ENCODE results near the gene C10orf90.
"Not testable (repeated sequence)": the region's sequence is repeated elsewhere in the genome, so short reads cannot be mapped to it uniquely, and the experiment has no call there.

Gene C10orf90

GRCh38 chr10:126387931-126388911 is 282.3 kb downstream of the C10orf90 start, which contains the start of gene ADAM12:
TSS of gene ADAM12 (minus strand) at chr10:126388477. CDS start at chr10:126388145, 332 bp downstream.
- Mint-ChIP-seq H3K4me1 (ENCODE audit: low read depth) (peaks cover 4% of the 10 kb centered on the region), H3K9me3 (no peaks in the 10 kb centered on the region), H3K36me3 (ENCODE audit: low read depth) (peaks cover 4% of the 10 kb centered on the region), H3K27me3 (ENCODE audit: low read depth) (peaks cover 40% of the 10 kb centered on the region), H3K4me3 (peak within 1 kb of the TSS; percentile 59), H3K27ac (no peak within 1 kb of the TSS)

DNA sequence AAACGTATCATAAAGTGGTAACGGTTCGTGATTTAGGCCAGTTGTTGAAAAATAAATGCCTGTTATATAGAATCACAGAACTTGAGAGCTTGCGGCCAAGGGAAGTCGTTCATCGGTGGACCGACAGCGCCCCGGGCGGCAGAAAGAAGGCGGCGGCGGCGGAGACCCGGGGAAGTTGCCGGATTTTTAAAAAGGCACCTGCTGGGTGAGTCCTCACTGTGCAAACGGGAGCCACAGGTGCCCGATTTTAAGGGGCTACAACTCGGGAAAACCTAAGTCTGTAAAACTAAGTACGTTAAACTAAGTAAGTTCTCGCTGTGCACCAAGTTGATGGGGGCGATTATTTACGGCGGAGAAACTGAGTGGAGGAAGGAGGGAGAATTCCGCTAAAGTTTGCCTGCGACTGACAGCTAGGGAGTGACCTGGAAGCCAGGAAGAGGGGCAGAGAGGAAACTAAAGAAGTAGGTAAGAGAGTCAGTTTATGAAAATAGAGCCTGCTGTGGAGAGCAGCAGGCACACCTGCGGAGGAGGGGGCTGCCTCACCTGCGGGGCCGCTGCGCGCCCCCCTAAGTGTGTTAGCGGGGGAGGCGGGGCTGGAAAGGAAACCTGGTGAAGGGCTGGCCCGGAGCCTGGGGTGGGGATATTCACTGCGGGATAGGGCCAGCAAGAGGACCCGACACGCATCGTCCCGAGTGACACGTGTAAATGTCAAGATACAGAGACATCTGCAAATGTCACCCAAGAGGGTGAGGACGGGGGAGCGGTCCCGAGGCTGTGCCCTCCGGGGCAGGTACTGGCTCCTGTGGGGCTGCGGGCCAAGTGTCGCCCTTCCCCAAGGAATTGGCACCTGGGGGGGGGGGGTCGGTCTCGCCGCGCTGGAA is 283.2 kb downstream of the C10orf90 start:
- Mint-ChIP-seq H3K27ac (peak overlapping the region; percentile 52), H3K9me3 (no peaks in the 10 kb centered on the region), H3K4me3 (peak overlapping the region; percentile 59), H3K27me3 (ENCODE audit: low read depth) (peaks cover 40% of the 10 kb centered on the region), H3K36me3 (ENCODE audit: low read depth) (peaks cover 4% of the 10 kb centered on the region), H3K4me1 (ENCODE audit: low read depth) (peaks cover 4% of the 10 kb centered on the region)

- no peak overlapping the region for H3K27ac Mint-ChIP-seq
- peaks cover 4% of the 10 kb centered on the region for H3K36me3 Mint-ChIP-seq (ENCODE audit: low read depth)
- peaks cover 4% of the 10 kb centered on the region for H3K4me1 Mint-ChIP-seq (ENCODE audit: low read depth)
- no peak overlapping the region for H3K4me3 Mint-ChIP-seq
- no peaks in the 10 kb centered on the region for H3K9me3 Mint-ChIP-seq
- H3K27me3 Mint-ChIP-seq (ENCODE audit: low read depth), result peaks cover 30% of the 10 kb centered on the region
Observed at GRCh38 chr10:126384269-126384873, 286.1 kb downstream of the C10orf90 start.

- Mint-ChIP-seq H3K27ac (no peak overlapping the region), H3K36me3 (ENCODE audit: low read depth) (no peaks in the 10 kb centered on the region), H3K9me3 (peaks cover 6% of the 10 kb centered on the region), H3K4me3 (no peak overlapping the region), H3K4me1 (ENCODE audit: low read depth) (no peaks in the 10 kb centered on the region), H3K27me3 (ENCODE audit: low read depth) (peaks cover 2% of the 10 kb centered on the region)
Observed at GRCh38 chr10:126380352-126381076, 290.0 kb downstream of the C10orf90 start.

GRCh38 chr10:126379166-126379565 is 291.3 kb downstream of the C10orf90 start:
- not testable (repeated sequence) for H3K4me3 Mint-ChIP-seq; H3K36me3 Mint-ChIP-seq (ENCODE audit: low read depth); H3K9me3 Mint-ChIP-seq; H3K27me3 Mint-ChIP-seq (ENCODE audit: low read depth); H3K4me1 Mint-ChIP-seq (ENCODE audit: low read depth); H3K27ac Mint-ChIP-seq

GRCh38 chr10:126376956-126377355 is 293.5 kb downstream of the C10orf90 start:
- Mint-ChIP-seq H3K4me1 (ENCODE audit: low read depth) (no peaks in the 10 kb centered on the region), H3K9me3 (peaks cover 10% of the 10 kb centered on the region), H3K36me3 (ENCODE audit: low read depth) (no peaks in the 10 kb centered on the region), H3K27ac (no peak overlapping the region), H3K4me3 (no peak overlapping the region), H3K27me3 (ENCODE audit: low read depth) (no peaks in the 10 kb centered on the region)

GRCh38 chr10:126375926-126376554 is 294.5 kb downstream of the C10orf90 start:
- Mint-ChIP-seq H3K9me3 (peaks cover 10% of the 10 kb centered on the region), H3K4me1 (ENCODE audit: low read depth) (no peaks in the 10 kb centered on the region), H3K27ac (no peak overlapping the region), H3K36me3 (ENCODE audit: low read depth) (no peaks in the 10 kb centered on the region), H3K4me3 (no peak overlapping the region), H3K27me3 (ENCODE audit: low read depth) (no peaks in the 10 kb centered on the region)

GRCh38 chr10:126375299-126375698 is 295.2 kb downstream of the C10orf90 start:
- Mint-ChIP-seq H3K4me1 (ENCODE audit: low read depth) (no peaks in the 10 kb centered on the region), H3K27me3 (ENCODE audit: low read depth) (no peaks in the 10 kb centered on the region), H3K9me3 (peaks cover 10% of the 10 kb centered on the region), H3K27ac (no peak overlapping the region), H3K36me3 (ENCODE audit: low read depth) (no peaks in the 10 kb centered on the region), H3K4me3 (no peak overlapping the region)
